Fibroblast of pulmonary artery (primary cell): ENCODE measurements around the gene PSMC5.
"Not testable (repeated sequence)": the region's sequence is repeated elsewhere in the genome, so short reads cannot be mapped to it uniquely, and the experiment has no call there.

Source experiments
- DNase-seq: peaks from one replicate; pipeline ENCODE4 v3.0.0-alpha.2; 2010; ENCODE audit warnings: low read depth
- H3K4me3 ChIP-seq: replicated peaks from 2 replicates; pipeline ENCODE4 v1.5.1; 2011; ENCODE audit warnings: low read depth, mild to moderate bottlenecking, control low read depth, low read length, moderate library complexity
- CTCF ChIP-seq: IDR thresholded peaks from 2 replicates; pipeline ENCODE4 v1.5.1; 2011; ENCODE audit warnings: mild to moderate bottlenecking, control low read depth, low read length, inconsistent platforms; ENCODE audit errors: missing control alignments

Gene PSMC5

GRCh38 chr17:63786971-63787711 lies 40.1 kb upstream of the PSMC5 start:
- no peak overlapping the region for H3K4me3 ChIP-seq
- TF ChIP-seq CTCF, result no peak
- no peak for DNase-seq

GRCh38 chr17:63790057-63790456 lies 37.2 kb upstream of the PSMC5 start:
- no peak for DNase-seq
- no peak for TF ChIP-seq CTCF
- H3K4me3 ChIP-seq, result no peak overlapping the region

- no peak for DNase-seq
- TF ChIP-seq CTCF, result no peak
- H3K4me3 ChIP-seq, result no peak overlapping the region
Measured at GRCh38 chr17:63792055-63792729, 35.0 kb upstream of the PSMC5 start.

GRCh38 chr17:63796375-63796774 lies 30.9 kb upstream of the PSMC5 start:
- DNase-seq, H3K4me3 ChIP-seq: not testable (repeated sequence)

GRCh38 chr17:63798572-63799106 lies 28.6 kb upstream of the PSMC5 start:
- H3K4me3 ChIP-seq, result no peak overlapping the region
- TF ChIP-seq CTCF, result no peak
- no peak for DNase-seq

- TF ChIP-seq CTCF, result no peak
- H3K4me3 ChIP-seq, result no peak overlapping the region
- no peak for DNase-seq
Measured at GRCh38 chr17:63800783-63801182, 26.4 kb upstream of the PSMC5 start.

GRCh38 chr17:63804328-63804727 lies 22.9 kb upstream of the PSMC5 start:
- no peak overlapping the region for H3K4me3 ChIP-seq
- DNase-seq, result no peak
- no peak for TF ChIP-seq CTCF
